Hematopoietic multipotent progenitor cell treated with erythropoietin and hydrocortisone succinate and interleukin-3 and kit ligand, for 4 days (in vitro differentiated cells): Measurements from ENCODE around the gene TLR6.
"Not testable (repeated sequence)": the region's sequence is repeated elsewhere in the genome, so short reads cannot be mapped to it uniquely, and the experiment has no call there.

ENCODE experiments used
- DNase-seq: peaks from one replicate; pipeline ENCODE4 v3.0.0-alpha.2; 2015

TLR6 gene

GRCh38 chr4:38785041-38785790 is 71.4 kb downstream of the TLR6 start:
- DNase-seq = no peak

GRCh38 chr4:38784141-38784540 is 72.5 kb downstream of the TLR6 start:
- no peak for DNase-seq

- no peak for DNase-seq
Observed at GRCh38 chr4:38783109-38783460, 73.5 kb downstream of the TLR6 start.

GRCh38 chr4:38782452-38783108 is 74.0 kb downstream of the TLR6 start, which contains the start of gene TLR10:
Gene TLR10 (minus strand): TSS chr4:38782990. CDS start chr4:38775590, 7,400 bp downstream.
- peak; percentile 82 for DNase-seq

- DNase-seq = no peak
Observed at GRCh38 chr4:38781854-38782261, 74.8 kb downstream of the TLR6 start.

GRCh38 chr4:38780833-38781484 is 75.7 kb downstream of the TLR6 start:
- peak; percentile 90 for DNase-seq

- no peak for DNase-seq
Observed at GRCh38 chr4:38779790-38780189, 76.8 kb downstream of the TLR6 start.

- not testable (repeated sequence) for DNase-seq
Observed at GRCh38 chr4:38777925-38778324, 78.7 kb downstream of the TLR6 start.

- no peak for DNase-seq
Observed at GRCh38 chr4:38775326-38775725, 81.3 kb downstream of the TLR6 start.

- peak; percentile 56 for DNase-seq
Observed at GRCh38 chr4:38774181-38774955, 82.2 kb downstream of the TLR6 start.
